Panc1 (cell line): Measurements from ENCODE around the gene GALNT14. TPM values are rescaled to one million over a fixed set of nuclear protein-coding genes. Genes with fewer than 3 reads are reported as not detected.

ENCODE experiments used
- ATAC-seq: fragments of 200-7000 bp; cut with Tn5 transposase; 2 replicates; pipeline ENCODE4 v1.9.1; 2020; ENCODE audit warnings: mild to moderate bottlenecking, moderate library complexity
- BruUV-seq: library from RNA; stranded (reverse); fragments of 400-500 nt; replicated peaks from 2 replicates; lab custom pipeline; 2021; lab: Mats Ljungman, UMichigan
- CTCF ChIA-PET: fragments of 300-600 bp; sonication (Branson Sonifier 250); formaldehyde crosslinking; loops from one replicate; lab custom pipeline; 2022; ENCODE audit warnings: antibody characterized with exemption; lab: Charles Lee
- POLR2A ChIA-PET: fragments of 300-600 bp; sonication (Branson Sonifier 250); formaldehyde crosslinking; loops from one replicate; lab custom pipeline; 2022; ENCODE audit warnings: antibody characterized with exemption; lab: Charles Lee
- DNase-seq: peaks from one replicate; pipeline ENCODE4 v3.0.0-alpha.2; 2010; ENCODE audit warnings: low read depth, low spot score
- H3K27ac ChIP-seq: 2 replicates; pipeline ENCODE4 v1.5.1; 2011; ENCODE audit warnings: mild to moderate bottlenecking, low read length, inconsistent platforms
- H3K27me3 ChIP-seq: fragments of 200-500 bp; sonication (Bioruptor generic); 2 replicates; pipeline ENCODE4 v1.6.0; 2014; ENCODE audit warnings: low read length, inconsistent platforms; ENCODE audit not compliant: control insufficient read depth, insufficient read depth
- H3K36me3 ChIP-seq: fragments of 200-500 bp; sonication (Bioruptor generic); 2 replicates; pipeline ENCODE4 v1.5.1; 2014; ENCODE audit warnings: inconsistent platforms, mild to moderate bottlenecking, low read length, moderate library complexity; ENCODE audit not compliant: control insufficient read depth, insufficient read depth
- H3K4me1 ChIP-seq: 2 replicates; pipeline ENCODE4 v1.5.1; 2011; ENCODE audit warnings: inconsistent platforms, mild to moderate bottlenecking, low read length, moderate library complexity; ENCODE audit not compliant: control insufficient read depth, insufficient read depth
- H3K4me3 ChIP-seq, 2 experiments: 2 replicates each; pipeline ENCODE4 v1.5.1; 2011 to 2012; ENCODE audit warnings: low read depth in 2 of 2, low read length in 2 of 2, mild to moderate bottlenecking in 2 of 2, inconsistent platforms in 1 of 2, moderate library complexity in 1 of 2
- H3K9me3 ChIP-seq: fragments of 200-500 bp; sonication (Bioruptor generic); 2 replicates; pipeline ENCODE4 v1.5.1; 2014; ENCODE audit warnings: low read depth, mild to moderate bottlenecking, inconsistent platforms, low read length, moderate library complexity; ENCODE audit not compliant: control insufficient read depth, insufficient read depth
- CTCF ChIP-seq: fragments of 450-650 bp; IDR thresholded peaks from 2 replicates; pipeline ENCODE4 v1.5.1; 2017; ENCODE audit warnings: mild to moderate bottlenecking
- POLR2AphosphoS5 ChIP-seq: IDR thresholded peaks from 2 replicates; pipeline ENCODE4 v1.6.1; 2012; ENCODE audit warnings: mild to moderate bottlenecking, low read depth, low read length, moderate library complexity
- REST ChIP-seq, 2 experiments: IDR thresholded peaks; 2 replicates each; pipeline ENCODE4 v1.6.1; 2011 to 2012; ENCODE audit warnings: low read depth in 2 of 2, control low read depth in 1 of 2, low read length in 1 of 2, mild to moderate bottlenecking in 1 of 2, moderate library complexity in 1 of 2; ENCODE audit not compliant: insufficient read depth in 1 of 2
- SIN3A ChIP-seq: IDR thresholded peaks from 2 replicates; pipeline ENCODE4 v1.6.1; 2012; ENCODE audit warnings: low read depth, mild to moderate bottlenecking, low read length, moderate library complexity, borderline replicate concordance; ENCODE audit not compliant: insufficient read depth
- TCF7L2 ChIP-seq: IDR thresholded peaks from 2 replicates; pipeline ENCODE4 v1.6.1; 2011; ENCODE audit warnings: mild to moderate bottlenecking, low read depth, low read length, inconsistent platforms
- in situ Hi-C: cut with HindIII; loops from 2 replicates; pipeline ENCODE4 v1.10.0; 2016; ENCODE audit warnings: low sequenced_read_pairs, low pct_unique_long_range_greater_than_20kb
- intact Hi-C: fragments of 100-400 bp; cut with micrococcal nuclease; formaldehyde crosslinking; loops from one replicate; pipeline ENCODE4 v1.10.0; 2022; ENCODE audit not compliant: unreplicated experiment
- total RNA-seq: library from RNA; stranded (reverse); gene quantifications from one replicate; pipeline ENCODE4 v1.2.1, GENCODE V29; 2021; ENCODE audit not compliant: unreplicated experiment

The GALNT14 gene
- total RNA-seq, 1 experiment from 2014 or later: 0.67 TPM

GRCh38 chr2:31011587-31011986, 126.7 kb downstream of the GALNT14 start:
- Histone ChIP-seq H3K9me3 (no peaks in the 10 kb centered on the region), H3K4me1 (no peaks in the 10 kb centered on the region), H3K36me3 (no peaks in the 10 kb centered on the region), H3K27ac (no peak overlapping the region), H3K4me3 (no peak overlapping the region), H3K27me3 (peaks cover 5% of the 10 kb centered on the region; the same call in 1 of the 2 replicates)
- BruUV-seq: no TSS peak
- POLR2A ChIA-PET: no interaction called here
- TF ChIP-seq REST (IDR thresholded peaks at IDR 0.05; ENCODE audit: insufficient read depth in 1 of 2, low read depth in 2 of 2, low read length in 1 of 2) (no peak), CTCF (no peak), TCF7L2 (no peak), SIN3A (no peak), POLR2AphosphoS5 (no peak)
- ATAC-seq (no peak), DNase-seq (no peak)
- intact Hi-C loops: no loop called here
- CTCF ChIA-PET: no interaction called here
- in situ Hi-C loops: no loop called here

DNA sequence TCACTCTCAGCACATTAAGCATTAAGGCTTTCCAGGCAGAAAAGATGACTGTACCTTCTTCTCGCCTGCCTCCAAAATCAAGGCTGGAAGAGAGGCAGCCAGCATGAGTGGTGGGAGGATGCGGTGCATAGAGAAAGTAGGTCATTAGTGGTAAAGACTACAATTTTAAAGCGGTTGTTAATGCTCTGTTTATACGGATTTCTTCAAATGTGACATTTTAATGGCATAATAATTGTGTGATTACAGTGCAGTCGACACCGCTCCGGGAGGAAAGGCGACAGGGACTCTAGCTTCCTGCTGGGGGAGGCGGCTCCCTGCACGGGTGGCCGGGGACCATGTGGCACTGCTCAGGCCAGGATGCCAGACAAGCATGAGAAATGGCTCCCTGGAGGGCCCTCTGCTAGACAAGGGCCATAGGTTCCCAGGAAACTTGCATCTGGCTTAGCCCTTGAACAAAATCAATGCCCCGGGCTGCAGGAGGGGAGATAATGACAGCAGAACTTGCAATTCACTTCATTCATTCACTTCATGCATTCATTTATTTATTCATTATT, 129.6 kb downstream of the GALNT14 start:
- no peak for DNase-seq
- Histone ChIP-seq H3K27me3 (peaks cover 5% of the 10 kb centered on the region), H3K27ac (no peak overlapping the region), H3K36me3 (no peaks in the 10 kb centered on the region), H3K4me1 (no peaks in the 10 kb centered on the region; the same call in 1 of the 2 replicates), H3K4me3 (no peak overlapping the region), H3K9me3 (no peaks in the 10 kb centered on the region)
- intact Hi-C loops (no loop called here), in situ Hi-C loops (no loop called here)
- ChIA-PET POLR2A (no interaction called here), CTCF (no interaction called here)
- no peak for ATAC-seq
- TF ChIP-seq CTCF: no peak
- no TSS peak for BruUV-seq
